ENCODE results near the gene OPRM1. TPM values are rescaled to one million over a fixed set of nuclear protein-coding genes. Genes with fewer than 3 reads are reported as not detected.

Gene OPRM1
- total RNA-seq, 1 donor from 2014 or later, result not detected

DNA sequence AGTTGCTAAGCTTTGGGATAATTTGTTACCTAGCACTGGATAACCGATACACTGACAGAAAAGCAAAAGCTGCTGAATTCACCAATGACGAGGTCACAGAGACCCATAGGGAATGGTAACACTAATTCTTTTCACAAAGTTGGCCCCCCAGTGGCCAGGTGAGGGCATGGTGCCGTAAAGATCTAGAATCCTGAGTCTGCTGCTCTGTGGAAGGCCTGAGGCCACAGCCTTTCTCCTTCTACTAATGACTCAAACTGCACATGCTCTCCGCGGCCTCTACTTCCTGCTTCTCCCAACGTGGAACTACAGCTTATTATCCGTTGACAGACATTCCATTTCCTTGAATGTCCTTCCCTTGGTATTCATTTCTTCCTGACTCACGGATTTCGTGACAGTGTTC lies 127.1 kb downstream of the OPRM1 start:
- Histone ChIP-seq H2AFZ (replicated peaks) (no peak overlapping the region), H3K27ac (no peak overlapping the region), H4K20me1 (ENCODE audit: low read depth) (no peaks in the 10 kb centered on the region), H3K79me2 (ENCODE audit: low read depth) (no peaks in the 10 kb centered on the region), H3K4me3 (no peak overlapping the region), H3K9me3 (ENCODE audit: low read depth) (no peaks in the 10 kb centered on the region), H3K4me2 (no peak overlapping the region), H3K27me3 (no peaks in the 10 kb centered on the region), H3K4me1 (no peaks in the 10 kb centered on the region), H3F3A (ENCODE audit: low read depth) (no peaks in the 10 kb centered on the region), H3K9ac (no peak overlapping the region), H3K36me3 (no peaks in the 10 kb centered on the region)
- H3K36me3 Mint-ChIP-seq, result no peaks in the 10 kb centered on the region
- TF ChIP-seq EZH2phosphoT487 (IDR thresholded peaks at IDR 0.05) (no peak), EZH2 (IDR thresholded peaks at IDR 0.05) (no peak)
- TF ChIP-seq, protein P1, sequence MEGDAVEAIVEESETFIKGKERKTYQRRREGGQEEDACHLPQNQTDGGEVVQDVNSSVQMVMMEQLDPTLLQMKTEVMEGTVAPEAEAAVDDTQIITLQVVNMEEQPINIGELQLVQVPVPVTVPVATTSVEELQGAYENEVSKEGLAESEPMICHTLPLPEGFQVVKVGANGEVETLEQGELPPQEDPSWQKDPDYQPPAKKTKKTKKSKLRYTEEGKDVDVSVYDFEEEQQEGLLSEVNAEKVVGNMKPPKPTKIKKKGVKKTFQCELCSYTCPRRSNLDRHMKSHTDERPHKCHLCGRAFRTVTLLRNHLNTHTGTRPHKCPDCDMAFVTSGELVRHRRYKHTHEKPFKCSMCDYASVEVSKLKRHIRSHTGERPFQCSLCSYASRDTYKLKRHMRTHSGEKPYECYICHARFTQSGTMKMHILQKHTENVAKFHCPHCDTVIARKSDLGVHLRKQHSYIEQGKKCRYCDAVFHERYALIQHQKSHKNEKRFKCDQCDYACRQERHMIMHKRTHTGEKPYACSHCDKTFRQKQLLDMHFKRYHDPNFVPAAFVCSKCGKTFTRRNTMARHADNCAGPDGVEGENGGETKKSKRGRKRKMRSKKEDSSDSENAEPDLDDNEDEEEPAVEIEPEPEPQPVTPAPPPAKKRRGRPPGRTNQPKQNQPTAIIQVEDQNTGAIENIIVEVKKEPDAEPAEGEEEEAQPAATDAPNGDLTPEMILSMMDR (IDR thresholded peaks at IDR 0.05), result peak; percentile 31
- H3K27ac Mint-ChIP-seq, result no peak overlapping the region
- peaks cover 2% of the 10 kb centered on the region for H3K27me3 Mint-ChIP-seq (ENCODE audit: insufficient read depth, low read depth)
- H3K4me1 Mint-ChIP-seq, result no peaks in the 10 kb centered on the region
- H3K4me3 Mint-ChIP-seq, result no peak overlapping the region
- no peaks in the 10 kb centered on the region for H3K9me3 Mint-ChIP-seq
- DNase-seq (ENCODE audit: low spot score), result no peak

DNA sequence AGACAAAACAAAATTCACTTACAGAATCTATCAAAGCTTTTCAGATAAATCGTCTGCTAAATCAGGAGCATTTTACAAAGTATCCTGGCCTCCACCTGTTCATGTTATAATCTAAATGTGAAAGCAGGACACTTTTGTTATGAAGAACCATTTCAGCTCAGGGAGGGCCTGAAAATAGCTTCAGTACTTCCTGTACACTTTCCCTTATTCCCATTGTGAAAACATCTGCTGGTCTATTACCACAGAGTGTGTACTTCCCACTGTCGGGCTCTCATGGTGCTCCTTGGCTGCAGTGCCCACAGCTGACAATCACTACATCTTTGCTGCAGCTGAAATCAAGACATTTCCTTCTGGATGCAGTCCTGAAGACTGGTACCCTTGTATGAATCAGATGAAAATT lies 128.1 kb downstream of the OPRM1 start:
- no peak overlapping the region for H3K27ac ChIP-seq
- H3K4me1 Mint-ChIP-seq, result no peaks in the 10 kb centered on the region

DNA sequence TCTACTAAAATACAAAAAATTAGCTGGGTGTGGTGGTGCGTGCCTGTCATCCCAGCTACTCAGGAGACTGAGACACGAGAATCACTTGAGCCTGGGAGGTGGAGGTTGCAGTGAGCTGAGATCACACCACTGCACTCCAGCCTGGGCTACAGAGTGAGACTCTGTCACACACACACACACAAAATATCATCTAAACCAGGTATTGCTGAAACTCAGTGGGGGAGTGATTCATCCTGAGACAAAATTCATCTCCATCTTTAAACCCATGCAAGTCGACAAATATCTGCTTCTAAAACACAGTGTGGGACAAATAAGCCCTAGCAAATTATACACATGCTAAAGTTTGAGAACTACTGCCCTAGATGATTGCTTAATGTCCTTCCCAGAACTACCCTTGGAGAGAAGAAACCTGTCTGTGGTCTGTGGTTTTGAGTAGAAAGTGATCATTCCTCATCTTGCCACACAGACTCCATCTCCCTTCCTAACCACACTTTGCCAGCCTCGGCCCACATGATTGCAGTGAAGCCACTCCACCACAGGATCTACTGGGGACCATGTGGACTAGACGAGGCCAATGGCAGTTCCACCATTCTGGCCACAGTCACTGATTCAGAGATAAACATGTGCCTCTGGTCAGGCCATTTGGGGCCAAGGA lies 130.3 kb downstream of the OPRM1 start:
- Mint-ChIP-seq H3K9me3 (peaks cover 2% of the 10 kb centered on the region), H3K27ac (no peak overlapping the region)
- no peak for DNase-seq (ENCODE audit: low spot score)

More for the DNA sequence above, 128.1 kb downstream of the OPRM1 start:
- H3F3A ChIP-seq (ENCODE audit: low read depth), result no peaks in the 10 kb centered on the region
- H3K36me3 Mint-ChIP-seq, result no peaks in the 10 kb centered on the region
- no peaks in the 10 kb centered on the region for H4K20me1 ChIP-seq (ENCODE audit: low read depth)
- H3K27me3 ChIP-seq, result no peaks in the 10 kb centered on the region
- H2AFZ ChIP-seq (replicated peaks), result no peak overlapping the region
- H3K9ac ChIP-seq, result no peak overlapping the region
- H3K9me3 ChIP-seq (ENCODE audit: low read depth), result no peaks in the 10 kb centered on the region
- no peak for TF ChIP-seq EZH2phosphoT487 (IDR thresholded peaks at IDR 0.05)
- no peak for TF ChIP-seq EZH2 (IDR thresholded peaks at IDR 0.05)
- TF ChIP-seq, protein P1 (IDR thresholded peaks at IDR 0.05), result no peak
- H3K4me1 ChIP-seq, result no peaks in the 10 kb centered on the region
- DNase-seq (ENCODE audit: low spot score), result no peak
- H3K4me3 ChIP-seq, result no peak overlapping the region
- no peaks in the 10 kb centered on the region for H3K9me3 Mint-ChIP-seq
- H3K79me2 ChIP-seq (ENCODE audit: low read depth), result no peaks in the 10 kb centered on the region
- no peak overlapping the region for H3K4me3 Mint-ChIP-seq
- peaks cover 2% of the 10 kb centered on the region for H3K27me3 Mint-ChIP-seq (ENCODE audit: insufficient read depth, low read depth)
- no peak overlapping the region for H3K4me2 ChIP-seq
- H3K36me3 ChIP-seq, result no peaks in the 10 kb centered on the region
- H3K27ac Mint-ChIP-seq, result no peak overlapping the region

More for the DNA sequence above, 130.3 kb downstream of the OPRM1 start:
- Histone ChIP-seq H3K27ac (no peak overlapping the region), H3K79me2 (ENCODE audit: low read depth) (no peaks in the 10 kb centered on the region), H3K27me3 (no peaks in the 10 kb centered on the region), H3K36me3 (no peaks in the 10 kb centered on the region), H4K20me1 (ENCODE audit: low read depth) (no peaks in the 10 kb centered on the region), H3K4me1 (no peaks in the 10 kb centered on the region), H2AFZ (replicated peaks) (no peak overlapping the region), H3F3A (ENCODE audit: low read depth) (no peaks in the 10 kb centered on the region), H3K4me3 (no peak overlapping the region), H3K4me2 (no peak overlapping the region), H3K9ac (no peak overlapping the region), H3K9me3 (ENCODE audit: low read depth) (no peaks in the 10 kb centered on the region)
- Mint-ChIP-seq H3K4me1 (peaks cover 4% of the 10 kb centered on the region), H3K27me3 (ENCODE audit: insufficient read depth, low read depth) (peaks cover 2% of the 10 kb centered on the region), H3K4me3 (no peak overlapping the region), H3K36me3 (no peaks in the 10 kb centered on the region)
- TF ChIP-seq, protein P1 (IDR thresholded peaks at IDR 0.05), result no peak
- TF ChIP-seq EZH2phosphoT487 (IDR thresholded peaks at IDR 0.05) (no peak), EZH2 (IDR thresholded peaks at IDR 0.05) (no peak)
